Panc1 (cell line): ENCODE measurements around the gene SSH3.

Experiments
- POLR2AphosphoS5 ChIP-seq: IDR thresholded peaks from 2 replicates; pipeline ENCODE4 v1.6.1; 2012; ENCODE audit warnings: mild to moderate bottlenecking, low read depth, low read length, moderate library complexity
- SIN3A ChIP-seq: IDR thresholded peaks from 2 replicates; pipeline ENCODE4 v1.6.1; 2012; ENCODE audit warnings: low read depth, mild to moderate bottlenecking, low read length, moderate library complexity, borderline replicate concordance; ENCODE audit not compliant: insufficient read depth
- TF ChIP-seq, protein P1 (sequence below): fragments of 450-650 bp; IDR thresholded peaks from 2 replicates; pipeline ENCODE4 v1.5.1; 2017; ENCODE audit warnings: mild to moderate bottlenecking
- TF ChIP-seq, protein P2 (sequence below), 2 experiments: IDR thresholded peaks; 2 replicates each; pipeline ENCODE4 v1.6.1; 2011 to 2012; ENCODE audit warnings: low read depth in 2 of 2, control low read depth in 1 of 2, low read length in 1 of 2, mild to moderate bottlenecking in 1 of 2, moderate library complexity in 1 of 2; ENCODE audit not compliant: insufficient read depth in 1 of 2

GRCh38 chr11:67287355-67288197, 15.8 kb upstream of the SSH3 start:
- TF ChIP-seq, protein P1, sequence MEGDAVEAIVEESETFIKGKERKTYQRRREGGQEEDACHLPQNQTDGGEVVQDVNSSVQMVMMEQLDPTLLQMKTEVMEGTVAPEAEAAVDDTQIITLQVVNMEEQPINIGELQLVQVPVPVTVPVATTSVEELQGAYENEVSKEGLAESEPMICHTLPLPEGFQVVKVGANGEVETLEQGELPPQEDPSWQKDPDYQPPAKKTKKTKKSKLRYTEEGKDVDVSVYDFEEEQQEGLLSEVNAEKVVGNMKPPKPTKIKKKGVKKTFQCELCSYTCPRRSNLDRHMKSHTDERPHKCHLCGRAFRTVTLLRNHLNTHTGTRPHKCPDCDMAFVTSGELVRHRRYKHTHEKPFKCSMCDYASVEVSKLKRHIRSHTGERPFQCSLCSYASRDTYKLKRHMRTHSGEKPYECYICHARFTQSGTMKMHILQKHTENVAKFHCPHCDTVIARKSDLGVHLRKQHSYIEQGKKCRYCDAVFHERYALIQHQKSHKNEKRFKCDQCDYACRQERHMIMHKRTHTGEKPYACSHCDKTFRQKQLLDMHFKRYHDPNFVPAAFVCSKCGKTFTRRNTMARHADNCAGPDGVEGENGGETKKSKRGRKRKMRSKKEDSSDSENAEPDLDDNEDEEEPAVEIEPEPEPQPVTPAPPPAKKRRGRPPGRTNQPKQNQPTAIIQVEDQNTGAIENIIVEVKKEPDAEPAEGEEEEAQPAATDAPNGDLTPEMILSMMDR: no peak
- TF ChIP-seq, protein P2, sequence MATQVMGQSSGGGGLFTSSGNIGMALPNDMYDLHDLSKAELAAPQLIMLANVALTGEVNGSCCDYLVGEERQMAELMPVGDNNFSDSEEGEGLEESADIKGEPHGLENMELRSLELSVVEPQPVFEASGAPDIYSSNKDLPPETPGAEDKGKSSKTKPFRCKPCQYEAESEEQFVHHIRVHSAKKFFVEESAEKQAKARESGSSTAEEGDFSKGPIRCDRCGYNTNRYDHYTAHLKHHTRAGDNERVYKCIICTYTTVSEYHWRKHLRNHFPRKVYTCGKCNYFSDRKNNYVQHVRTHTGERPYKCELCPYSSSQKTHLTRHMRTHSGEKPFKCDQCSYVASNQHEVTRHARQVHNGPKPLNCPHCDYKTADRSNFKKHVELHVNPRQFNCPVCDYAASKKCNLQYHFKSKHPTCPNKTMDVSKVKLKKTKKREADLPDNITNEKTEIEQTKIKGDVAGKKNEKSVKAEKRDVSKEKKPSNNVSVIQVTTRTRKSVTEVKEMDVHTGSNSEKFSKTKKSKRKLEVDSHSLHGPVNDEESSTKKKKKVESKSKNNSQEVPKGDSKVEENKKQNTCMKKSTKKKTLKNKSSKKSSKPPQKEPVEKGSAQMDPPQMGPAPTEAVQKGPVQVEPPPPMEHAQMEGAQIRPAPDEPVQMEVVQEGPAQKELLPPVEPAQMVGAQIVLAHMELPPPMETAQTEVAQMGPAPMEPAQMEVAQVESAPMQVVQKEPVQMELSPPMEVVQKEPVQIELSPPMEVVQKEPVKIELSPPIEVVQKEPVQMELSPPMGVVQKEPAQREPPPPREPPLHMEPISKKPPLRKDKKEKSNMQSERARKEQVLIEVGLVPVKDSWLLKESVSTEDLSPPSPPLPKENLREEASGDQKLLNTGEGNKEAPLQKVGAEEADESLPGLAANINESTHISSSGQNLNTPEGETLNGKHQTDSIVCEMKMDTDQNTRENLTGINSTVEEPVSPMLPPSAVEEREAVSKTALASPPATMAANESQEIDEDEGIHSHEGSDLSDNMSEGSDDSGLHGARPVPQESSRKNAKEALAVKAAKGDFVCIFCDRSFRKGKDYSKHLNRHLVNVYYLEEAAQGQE (IDR thresholded peaks at IDR 0.05; ENCODE audit: insufficient read depth in 1 of 2, low read depth in 2 of 2, low read length in 1 of 2): no peak
- no peak for TF ChIP-seq POLR2AphosphoS5
- no peak for TF ChIP-seq SIN3A
